ENCODE data around the gene ITFG1.

DNA sequence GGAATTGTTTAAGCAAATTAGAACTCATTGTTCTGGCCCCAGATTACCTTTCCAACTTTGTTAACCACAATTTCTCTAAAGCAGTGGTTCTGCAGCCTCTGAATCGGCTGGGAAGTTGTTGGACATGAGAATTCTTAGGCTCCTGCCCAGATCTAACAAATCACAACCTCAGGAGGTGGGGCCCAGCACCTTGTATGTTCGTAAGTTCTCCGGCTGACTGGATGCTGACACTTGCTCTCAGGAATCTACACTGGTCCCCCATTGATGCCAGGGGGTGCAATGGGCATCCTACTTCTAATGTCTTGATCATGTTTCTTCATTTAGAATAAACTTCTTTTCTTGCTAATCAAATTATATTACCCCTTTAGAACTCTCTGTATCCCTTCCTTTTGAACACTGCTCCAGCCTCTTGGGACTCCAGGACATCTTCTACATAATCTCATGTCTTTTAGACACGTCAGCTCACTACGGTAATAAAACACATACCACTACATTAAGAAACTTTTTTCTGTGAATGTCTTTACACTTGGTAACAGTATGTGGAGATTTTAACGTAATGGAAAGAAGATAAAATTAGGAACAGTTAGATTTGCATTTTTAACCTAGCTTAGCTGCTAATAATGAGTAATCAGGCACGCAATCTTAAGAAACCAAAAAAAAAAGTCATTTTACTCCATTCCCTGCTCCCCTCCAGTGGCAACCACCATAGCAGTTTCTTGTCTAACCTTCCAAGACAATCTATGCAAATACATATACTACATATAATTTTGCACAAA lies 143.2 kb downstream of the ITFG1 start:
- TF ChIP-seq, protein P1, sequence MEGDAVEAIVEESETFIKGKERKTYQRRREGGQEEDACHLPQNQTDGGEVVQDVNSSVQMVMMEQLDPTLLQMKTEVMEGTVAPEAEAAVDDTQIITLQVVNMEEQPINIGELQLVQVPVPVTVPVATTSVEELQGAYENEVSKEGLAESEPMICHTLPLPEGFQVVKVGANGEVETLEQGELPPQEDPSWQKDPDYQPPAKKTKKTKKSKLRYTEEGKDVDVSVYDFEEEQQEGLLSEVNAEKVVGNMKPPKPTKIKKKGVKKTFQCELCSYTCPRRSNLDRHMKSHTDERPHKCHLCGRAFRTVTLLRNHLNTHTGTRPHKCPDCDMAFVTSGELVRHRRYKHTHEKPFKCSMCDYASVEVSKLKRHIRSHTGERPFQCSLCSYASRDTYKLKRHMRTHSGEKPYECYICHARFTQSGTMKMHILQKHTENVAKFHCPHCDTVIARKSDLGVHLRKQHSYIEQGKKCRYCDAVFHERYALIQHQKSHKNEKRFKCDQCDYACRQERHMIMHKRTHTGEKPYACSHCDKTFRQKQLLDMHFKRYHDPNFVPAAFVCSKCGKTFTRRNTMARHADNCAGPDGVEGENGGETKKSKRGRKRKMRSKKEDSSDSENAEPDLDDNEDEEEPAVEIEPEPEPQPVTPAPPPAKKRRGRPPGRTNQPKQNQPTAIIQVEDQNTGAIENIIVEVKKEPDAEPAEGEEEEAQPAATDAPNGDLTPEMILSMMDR (IDR thresholded peaks at IDR 0.05; ENCODE audit: low read depth, low read length), result no peak
- no peak for TF ChIP-seq MAX (IDR thresholded peaks at IDR 0.05; ENCODE audit: low read depth, low read length)
